ENCODE measurements around the gene PBLD. TPM values are rescaled to one million over a fixed set of nuclear protein-coding genes. Genes with fewer than 3 reads are reported as not detected.

Gene PBLD
- total RNA-seq, 1 donor from 2014 or later, result 9.8 TPM

DNA sequence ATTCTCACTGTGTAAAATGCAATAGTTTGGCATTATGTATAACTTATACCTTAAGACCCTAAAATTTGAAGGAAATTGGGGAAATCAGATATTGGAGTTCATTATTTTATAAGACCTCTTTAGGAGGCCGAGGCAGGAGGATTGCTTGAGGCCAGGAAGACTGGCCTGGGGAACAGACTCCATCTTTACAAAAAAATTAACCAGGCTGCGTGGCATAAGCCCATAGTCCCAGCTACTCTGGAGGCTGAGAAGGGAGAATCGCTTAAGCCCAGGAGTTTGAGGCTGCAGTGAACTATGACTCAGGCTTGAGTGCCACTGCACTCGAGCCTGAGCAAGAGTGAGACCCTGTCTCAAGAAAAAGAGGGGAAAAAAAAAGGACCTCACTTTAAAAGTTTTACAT is 14.0 kb upstream of the PBLD start:
- DNase-seq (ENCODE audit: low spot score in 2 of 2, unreplicated experiment in 2 of 2), result no peak
- Mint-ChIP-seq H3K4me1 (no peaks in the 10 kb centered on the region), H3K27me3 (ENCODE audit: low read depth) (no peaks in the 10 kb centered on the region), H3K4me3 (no peak overlapping the region), H3K9me3 (no peaks in the 10 kb centered on the region), H3K27ac (peak overlapping the region; percentile 75), H3K36me3 (peaks cover 41% of the 10 kb centered on the region)
- TF ChIP-seq, protein P1, sequence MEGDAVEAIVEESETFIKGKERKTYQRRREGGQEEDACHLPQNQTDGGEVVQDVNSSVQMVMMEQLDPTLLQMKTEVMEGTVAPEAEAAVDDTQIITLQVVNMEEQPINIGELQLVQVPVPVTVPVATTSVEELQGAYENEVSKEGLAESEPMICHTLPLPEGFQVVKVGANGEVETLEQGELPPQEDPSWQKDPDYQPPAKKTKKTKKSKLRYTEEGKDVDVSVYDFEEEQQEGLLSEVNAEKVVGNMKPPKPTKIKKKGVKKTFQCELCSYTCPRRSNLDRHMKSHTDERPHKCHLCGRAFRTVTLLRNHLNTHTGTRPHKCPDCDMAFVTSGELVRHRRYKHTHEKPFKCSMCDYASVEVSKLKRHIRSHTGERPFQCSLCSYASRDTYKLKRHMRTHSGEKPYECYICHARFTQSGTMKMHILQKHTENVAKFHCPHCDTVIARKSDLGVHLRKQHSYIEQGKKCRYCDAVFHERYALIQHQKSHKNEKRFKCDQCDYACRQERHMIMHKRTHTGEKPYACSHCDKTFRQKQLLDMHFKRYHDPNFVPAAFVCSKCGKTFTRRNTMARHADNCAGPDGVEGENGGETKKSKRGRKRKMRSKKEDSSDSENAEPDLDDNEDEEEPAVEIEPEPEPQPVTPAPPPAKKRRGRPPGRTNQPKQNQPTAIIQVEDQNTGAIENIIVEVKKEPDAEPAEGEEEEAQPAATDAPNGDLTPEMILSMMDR (IDR thresholded peaks at IDR 0.05; ENCODE audit: unreplicated experiment), result no peak

DNA sequence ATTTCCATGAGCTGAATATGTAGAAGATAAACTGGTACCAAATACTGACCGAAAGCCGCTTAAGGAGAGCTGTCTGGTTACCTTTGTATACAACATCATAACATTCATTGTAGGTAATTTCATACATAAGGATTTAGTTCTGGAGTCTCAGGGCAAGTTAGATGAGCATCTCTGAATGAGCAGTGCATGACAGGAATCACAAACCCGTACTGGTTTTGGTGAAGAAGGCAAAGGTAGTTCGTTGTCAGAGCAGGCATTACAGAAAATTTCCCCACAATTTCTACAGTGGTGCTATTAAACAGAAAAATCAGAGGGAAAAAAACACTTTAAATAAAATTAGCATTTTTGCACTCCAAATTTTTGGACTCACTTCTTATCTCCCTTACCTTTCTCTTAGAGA is 12.9 kb upstream of the PBLD start:
- Mint-ChIP-seq H3K4me3 (no peak overlapping the region), H3K36me3 (peaks cover 49% of the 10 kb centered on the region)

DNA sequence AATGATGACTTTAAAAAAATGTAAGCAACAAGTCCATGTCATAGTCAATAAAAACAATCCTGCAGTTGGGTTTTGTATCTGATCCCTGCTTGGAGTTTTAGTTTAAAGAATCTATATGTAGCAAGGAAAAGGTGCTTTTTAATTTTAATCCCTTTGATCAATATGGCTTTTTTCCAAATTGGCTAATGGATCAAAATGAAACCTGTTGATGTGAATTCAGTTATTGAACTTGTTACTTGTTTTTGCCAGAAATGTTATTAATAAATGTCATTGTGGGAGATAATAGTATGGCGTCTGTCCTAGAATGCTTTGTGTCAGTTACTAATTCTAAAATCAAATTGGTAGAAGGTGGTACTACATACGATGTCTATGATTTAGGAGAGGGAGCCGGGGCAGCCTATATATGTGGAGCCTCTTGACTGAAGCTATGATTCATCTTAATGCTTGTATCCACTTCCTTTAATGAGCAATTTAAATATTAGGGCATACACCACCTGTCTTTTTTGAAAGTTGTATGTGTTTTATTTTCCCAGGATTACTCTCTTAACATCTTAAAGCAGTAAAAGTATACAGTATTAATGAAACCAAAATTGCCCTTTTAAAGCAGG is 10.3 kb upstream of the PBLD start:
- peaks cover 53% of the 10 kb centered on the region for H3K36me3 Mint-ChIP-seq
- DNase-seq (ENCODE audit: low spot score in 2 of 2, unreplicated experiment in 2 of 2), result no peak
- no peak overlapping the region for H3K27ac Mint-ChIP-seq
- TF ChIP-seq, protein P1 (IDR thresholded peaks at IDR 0.05; ENCODE audit: unreplicated experiment), result no peak
- H3K4me1 Mint-ChIP-seq, result no peaks in the 10 kb centered on the region
- no peaks in the 10 kb centered on the region for H3K9me3 Mint-ChIP-seq
- no peak overlapping the region for H3K4me3 Mint-ChIP-seq
- no peaks in the 10 kb centered on the region for H3K27me3 Mint-ChIP-seq (ENCODE audit: low read depth)

More for the DNA sequence above, 12.9 kb upstream of the PBLD start:
- Mint-ChIP-seq H3K27me3 (ENCODE audit: low read depth) (no peaks in the 10 kb centered on the region), H3K9me3 (no peaks in the 10 kb centered on the region), H3K4me1 (no peaks in the 10 kb centered on the region), H3K27ac (peak overlapping the region; percentile 8)
- DNase-seq (ENCODE audit: low spot score in 2 of 2, unreplicated experiment in 2 of 2), result no peak
- TF ChIP-seq, protein P1 (IDR thresholded peaks at IDR 0.05; ENCODE audit: unreplicated experiment), result no peak

DNA sequence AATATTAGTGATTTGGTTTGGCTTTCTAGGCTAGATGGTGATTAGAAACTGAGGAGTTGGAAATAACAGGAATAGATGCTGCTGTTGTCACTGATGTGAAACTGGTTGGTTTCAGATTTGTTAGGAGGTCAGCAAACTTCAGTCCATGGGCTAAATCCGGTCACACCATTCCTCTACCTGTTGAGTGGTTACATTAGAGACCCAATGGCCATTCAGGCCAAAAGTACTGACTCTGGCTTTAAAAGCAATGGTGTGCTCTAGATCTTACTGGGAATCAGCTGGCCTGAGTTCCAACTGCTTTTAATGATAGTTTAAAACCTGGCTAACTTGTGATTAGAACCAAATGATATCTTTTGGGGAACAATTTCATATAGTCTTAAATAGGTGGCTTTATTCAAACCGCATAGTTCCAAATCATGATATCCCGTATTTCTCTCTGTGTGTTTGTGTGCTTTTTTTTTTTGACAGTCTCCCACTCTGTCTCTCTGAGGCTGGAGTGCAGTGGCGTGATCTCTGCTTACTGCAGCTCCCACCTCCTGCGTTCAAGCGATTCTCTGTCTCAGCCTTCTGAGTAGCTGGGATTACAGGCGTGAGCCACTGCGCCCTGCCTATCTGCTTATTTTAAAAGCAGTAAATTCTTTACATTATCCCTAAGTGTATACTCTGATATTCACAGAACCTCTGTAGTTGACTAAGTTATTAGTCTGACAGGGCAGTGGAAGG is 7.8 kb upstream of the PBLD start:
- no peak for DNase-seq (ENCODE audit: low spot score in 2 of 2, unreplicated experiment in 2 of 2)
- no peak overlapping the region for H3K27ac Mint-ChIP-seq
- H3K9me3 Mint-ChIP-seq, result no peaks in the 10 kb centered on the region
- no peak overlapping the region for H3K4me3 Mint-ChIP-seq
- TF ChIP-seq, protein P1 (IDR thresholded peaks at IDR 0.05; ENCODE audit: unreplicated experiment), result no peak
- no peaks in the 10 kb centered on the region for H3K27me3 Mint-ChIP-seq (ENCODE audit: low read depth)
- peaks cover 44% of the 10 kb centered on the region for H3K36me3 Mint-ChIP-seq
- peaks cover 21% of the 10 kb centered on the region for H3K4me1 Mint-ChIP-seq

DNA sequence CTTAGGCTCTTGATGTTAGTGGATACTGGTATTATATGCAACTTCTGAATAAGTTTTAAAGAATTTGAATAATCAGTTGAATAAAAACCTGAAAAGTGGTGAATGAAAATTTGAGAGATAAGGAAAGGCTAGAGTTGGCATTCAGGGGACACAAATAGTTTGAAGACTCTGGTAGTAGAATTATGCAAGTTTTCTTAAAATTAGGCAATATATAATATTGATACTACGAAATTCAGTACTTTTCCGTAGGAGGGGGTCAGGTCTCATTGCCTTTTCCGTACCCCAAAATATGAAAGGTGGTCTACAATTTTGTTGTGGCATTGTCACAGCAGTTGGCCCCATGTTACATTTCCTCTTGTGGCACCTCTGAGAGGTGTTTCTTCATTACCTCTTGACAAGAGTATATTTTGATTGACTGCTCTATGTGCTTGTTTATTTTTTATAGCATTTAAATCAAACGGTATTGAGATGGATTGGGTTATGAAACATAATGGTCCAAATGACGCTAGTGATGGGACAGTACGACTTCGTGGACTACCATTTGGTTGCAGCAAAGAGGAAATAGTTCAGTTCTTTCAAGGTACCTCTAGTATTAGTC is 4.1 kb upstream of the PBLD start:
- peaks cover 42% of the 10 kb centered on the region for H3K4me1 Mint-ChIP-seq
- H3K4me3 Mint-ChIP-seq, result peak overlapping the region; percentile 44
- no peak for DNase-seq (ENCODE audit: low spot score in 2 of 2, unreplicated experiment in 2 of 2)
- TF ChIP-seq, protein P1 (IDR thresholded peaks at IDR 0.05; ENCODE audit: unreplicated experiment), result no peak
- H3K27ac Mint-ChIP-seq, result peak overlapping the region; percentile 17
- H3K27me3 Mint-ChIP-seq (ENCODE audit: low read depth), result no peaks in the 10 kb centered on the region
- H3K9me3 Mint-ChIP-seq, result no peaks in the 10 kb centered on the region
- peaks cover 32% of the 10 kb centered on the region for H3K36me3 Mint-ChIP-seq

All from mesothelial cell of epicardium (in vitro differentiated cells).